ENCODE data around the gene CHCHD2. TPM values are rescaled to one million over a fixed set of nuclear protein-coding genes. Genes with fewer than 3 reads are reported as not detected.

The CHCHD2 gene
- total and polyA plus RNA-seq, 2 experiments from 2014 or later, result 0.94 TPM; not detected in 1

DNA sequence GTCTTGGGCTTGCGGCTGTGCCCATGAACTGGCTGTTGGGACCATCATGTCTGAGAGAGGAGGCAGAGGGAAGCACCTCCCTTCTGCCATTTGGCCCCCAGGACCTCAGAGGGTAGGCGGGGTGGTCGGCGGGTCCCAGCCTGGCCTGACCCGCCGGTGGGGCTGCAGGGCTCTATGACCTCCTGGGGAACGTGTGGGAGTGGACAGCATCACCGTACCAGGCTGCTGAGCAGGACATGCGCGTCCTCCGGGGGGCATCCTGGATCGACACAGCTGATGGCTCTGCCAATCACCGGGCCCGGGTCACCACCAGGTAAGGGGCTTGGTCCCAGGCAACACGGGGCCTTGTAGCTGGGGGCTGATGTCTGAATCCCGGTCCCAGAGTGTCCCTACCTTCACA is 28.1 kb downstream of the CHCHD2 start (continued):
- TF ChIP-seq, protein P1, sequence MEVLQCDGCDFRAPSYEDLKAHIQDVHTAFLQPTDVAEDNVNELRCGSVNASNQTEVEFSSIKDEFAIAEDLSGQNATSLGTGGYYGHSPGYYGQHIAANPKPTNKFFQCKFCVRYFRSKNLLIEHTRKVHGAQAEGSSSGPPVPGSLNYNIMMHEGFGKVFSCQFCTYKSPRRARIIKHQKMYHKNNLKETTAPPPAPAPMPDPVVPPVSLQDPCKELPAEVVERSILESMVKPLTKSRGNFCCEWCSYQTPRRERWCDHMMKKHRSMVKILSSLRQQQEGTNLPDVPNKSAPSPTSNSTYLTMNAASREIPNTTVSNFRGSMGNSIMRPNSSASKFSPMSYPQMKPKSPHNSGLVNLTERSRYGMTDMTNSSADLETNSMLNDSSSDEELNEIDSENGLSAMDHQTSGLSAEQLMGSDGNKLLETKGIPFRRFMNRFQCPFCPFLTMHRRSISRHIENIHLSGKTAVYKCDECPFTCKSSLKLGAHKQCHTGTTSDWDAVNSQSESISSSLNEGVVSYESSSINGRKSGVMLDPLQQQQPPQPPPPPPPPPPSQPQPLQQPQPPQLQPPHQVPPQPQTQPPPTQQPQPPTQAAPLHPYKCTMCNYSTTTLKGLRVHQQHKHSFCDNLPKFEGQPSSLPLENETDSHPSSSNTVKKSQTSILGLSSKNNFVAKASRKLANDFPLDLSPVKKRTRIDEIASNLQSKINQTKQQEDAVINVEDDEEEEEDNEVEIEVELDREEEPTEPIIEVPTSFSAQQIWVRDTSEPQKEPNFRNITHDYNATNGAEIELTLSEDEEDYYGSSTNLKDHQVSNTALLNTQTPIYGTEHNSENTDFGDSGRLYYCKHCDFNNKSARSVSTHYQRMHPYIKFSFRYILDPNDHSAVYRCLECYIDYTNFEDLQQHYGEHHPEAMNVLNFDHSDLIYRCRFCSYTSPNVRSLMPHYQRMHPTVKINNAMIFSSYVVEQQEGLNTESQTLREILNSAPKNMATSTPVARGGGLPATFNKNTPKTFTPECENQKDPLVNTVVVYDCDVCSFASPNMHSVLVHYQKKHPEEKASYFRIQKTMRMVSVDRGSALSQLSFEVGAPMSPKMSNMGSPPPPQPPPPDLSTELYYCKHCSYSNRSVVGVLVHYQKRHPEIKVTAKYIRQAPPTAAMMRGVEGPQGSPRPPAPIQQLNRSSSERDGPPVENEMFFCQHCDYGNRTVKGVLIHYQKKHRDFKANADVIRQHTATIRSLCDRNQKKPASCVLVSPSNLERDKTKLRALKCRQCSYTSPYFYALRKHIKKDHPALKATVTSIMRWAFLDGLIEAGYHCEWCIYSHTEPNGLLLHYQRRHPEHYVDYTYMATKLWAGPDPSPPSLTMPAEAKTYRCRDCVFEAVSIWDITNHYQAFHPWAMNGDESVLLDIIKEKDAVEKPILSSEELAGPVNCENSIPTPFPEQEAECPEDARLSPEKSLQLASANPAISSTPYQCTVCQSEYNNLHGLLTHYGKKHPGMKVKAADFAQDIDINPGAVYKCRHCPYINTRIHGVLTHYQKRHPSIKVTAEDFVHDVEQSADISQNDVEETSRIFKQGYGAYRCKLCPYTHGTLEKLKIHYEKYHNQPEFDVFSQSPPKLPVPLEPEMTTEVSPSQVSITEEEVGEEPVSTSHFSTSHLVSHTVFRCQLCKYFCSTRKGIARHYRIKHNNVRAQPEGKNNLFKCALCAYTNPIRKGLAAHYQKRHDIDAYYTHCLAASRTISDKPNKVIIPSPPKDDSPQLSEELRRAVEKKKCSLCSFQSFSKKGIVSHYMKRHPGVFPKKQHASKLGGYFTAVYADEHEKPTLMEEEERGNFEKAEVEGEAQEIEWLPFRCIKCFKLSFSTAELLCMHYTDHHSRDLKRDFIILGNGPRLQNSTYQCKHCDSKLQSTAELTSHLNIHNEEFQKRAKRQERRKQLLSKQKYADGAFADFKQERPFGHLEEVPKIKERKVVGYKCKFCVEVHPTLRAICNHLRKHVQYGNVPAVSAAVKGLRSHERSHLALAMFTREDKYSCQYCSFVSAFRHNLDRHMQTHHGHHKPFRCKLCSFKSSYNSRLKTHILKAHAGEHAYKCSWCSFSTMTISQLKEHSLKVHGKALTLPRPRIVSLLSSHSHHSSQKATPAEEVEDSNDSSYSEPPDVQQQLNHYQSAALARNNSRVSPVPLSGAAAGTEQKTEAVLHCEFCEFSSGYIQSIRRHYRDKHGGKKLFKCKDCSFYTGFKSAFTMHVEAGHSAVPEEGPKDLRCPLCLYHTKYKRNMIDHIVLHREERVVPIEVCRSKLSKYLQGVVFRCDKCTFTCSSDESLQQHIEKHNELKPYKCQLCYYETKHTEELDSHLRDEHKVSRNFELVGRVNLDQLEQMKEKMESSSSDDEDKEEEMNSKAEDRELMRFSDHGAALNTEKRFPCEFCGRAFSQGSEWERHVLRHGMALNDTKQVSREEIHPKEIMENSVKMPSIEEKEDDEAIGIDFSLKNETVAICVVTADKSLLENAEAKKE (CRISPR knock-in tag; IDR thresholded peaks at IDR 0.05), result no peak
- TF ChIP-seq CREB1 (CRISPR knock-in tag; IDR thresholded peaks at IDR 0.05; ENCODE audit: low read depth), result no peak
- no peak for TF ChIP-seq EZH2 (IDR thresholded peaks at IDR 0.05; ENCODE audit: low read depth, unreplicated experiment)
- no peak for TF ChIP-seq POLR2AphosphoS5 (IDR thresholded peaks at IDR 0.05; ENCODE audit: low read depth)
- TF ChIP-seq, protein P2, sequence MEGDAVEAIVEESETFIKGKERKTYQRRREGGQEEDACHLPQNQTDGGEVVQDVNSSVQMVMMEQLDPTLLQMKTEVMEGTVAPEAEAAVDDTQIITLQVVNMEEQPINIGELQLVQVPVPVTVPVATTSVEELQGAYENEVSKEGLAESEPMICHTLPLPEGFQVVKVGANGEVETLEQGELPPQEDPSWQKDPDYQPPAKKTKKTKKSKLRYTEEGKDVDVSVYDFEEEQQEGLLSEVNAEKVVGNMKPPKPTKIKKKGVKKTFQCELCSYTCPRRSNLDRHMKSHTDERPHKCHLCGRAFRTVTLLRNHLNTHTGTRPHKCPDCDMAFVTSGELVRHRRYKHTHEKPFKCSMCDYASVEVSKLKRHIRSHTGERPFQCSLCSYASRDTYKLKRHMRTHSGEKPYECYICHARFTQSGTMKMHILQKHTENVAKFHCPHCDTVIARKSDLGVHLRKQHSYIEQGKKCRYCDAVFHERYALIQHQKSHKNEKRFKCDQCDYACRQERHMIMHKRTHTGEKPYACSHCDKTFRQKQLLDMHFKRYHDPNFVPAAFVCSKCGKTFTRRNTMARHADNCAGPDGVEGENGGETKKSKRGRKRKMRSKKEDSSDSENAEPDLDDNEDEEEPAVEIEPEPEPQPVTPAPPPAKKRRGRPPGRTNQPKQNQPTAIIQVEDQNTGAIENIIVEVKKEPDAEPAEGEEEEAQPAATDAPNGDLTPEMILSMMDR (conservative IDR thresholded peaks at IDR 0.05; ENCODE audit: low read depth in 2 of 2), result no peak

DNA sequence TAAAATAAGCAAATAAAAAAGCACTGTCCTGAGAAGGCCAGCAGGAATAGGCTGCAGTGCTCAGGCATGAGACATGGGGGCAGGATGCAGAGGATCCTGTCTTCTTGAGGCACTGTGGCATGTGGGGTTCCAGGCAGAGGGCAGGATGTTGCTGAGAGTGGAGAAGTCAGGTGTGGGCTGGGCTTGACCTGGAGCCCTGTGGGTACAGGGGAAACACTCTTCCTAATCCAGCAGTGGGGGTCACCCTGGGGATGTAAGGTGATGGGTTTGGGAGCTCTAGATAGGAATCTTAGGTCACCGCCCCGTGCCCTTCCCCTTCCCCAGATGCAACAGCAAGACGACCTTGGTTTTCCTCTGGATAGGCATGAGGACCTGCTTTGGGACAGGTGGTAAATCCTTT is 28.6 kb downstream of the CHCHD2 start:
- H3K36me3 ChIP-seq (ENCODE audit: insufficient read depth), result no peaks in the 10 kb centered on the region; the same call in 1 of the 2 replicates
- ATAC-seq, result no peak
- peaks cover 11% of the 10 kb centered on the region for H3K27me3 Mint-ChIP-seq (ENCODE audit: insufficient read depth, low read depth, poor library complexity)
- H2AFZ ChIP-seq, result no peak overlapping the region
- no peak overlapping the region for H3K4me3 ChIP-seq
- H3K4me1 ChIP-seq (ENCODE audit: insufficient read depth), result no peaks in the 10 kb centered on the region
- no peaks in the 10 kb centered on the region for H3K27me3 ChIP-seq (ENCODE audit: insufficient read depth)
- H3K4me3 Mint-ChIP-seq, result no peak overlapping the region
- no peak overlapping the region for H3K27ac Mint-ChIP-seq
- H3K4me2 ChIP-seq, result no peak overlapping the region
- no peaks in the 10 kb centered on the region for H4K20me1 ChIP-seq (replicated peaks; ENCODE audit: insufficient read depth)
- no peaks in the 10 kb centered on the region for H3K79me2 ChIP-seq (replicated peaks; ENCODE audit: insufficient read depth)
- H3F3A ChIP-seq (replicated peaks; ENCODE audit: low read depth), result 0 out of 2 replicates have a peak, but pooled peaks cover 4% of the 10 kb centered on the region
- H3K36me3 Mint-ChIP-seq (ENCODE audit: low read depth), result peaks cover 28% of the 10 kb centered on the region
- H3K9me3 Mint-ChIP-seq, result peaks cover 3% of the 10 kb centered on the region; the same call in 1 of the 3 replicates
- H3K27ac ChIP-seq (ENCODE audit: low read depth), result no peak overlapping the region
- no peak for TF ChIP-seq EZH2phosphoT487 (IDR thresholded peaks at IDR 0.05; ENCODE audit: unreplicated experiment)
- TF ChIP-seq, protein P2 (conservative IDR thresholded peaks at IDR 0.05; ENCODE audit: low read depth in 2 of 2), result no peak
- no peak for TF ChIP-seq EZH2 (IDR thresholded peaks at IDR 0.05; ENCODE audit: low read depth, unreplicated experiment)
- TF ChIP-seq ZNF114 (CRISPR knock-in tag; IDR thresholded peaks at IDR 0.05), result no peak
- TF ChIP-seq, protein P3, sequence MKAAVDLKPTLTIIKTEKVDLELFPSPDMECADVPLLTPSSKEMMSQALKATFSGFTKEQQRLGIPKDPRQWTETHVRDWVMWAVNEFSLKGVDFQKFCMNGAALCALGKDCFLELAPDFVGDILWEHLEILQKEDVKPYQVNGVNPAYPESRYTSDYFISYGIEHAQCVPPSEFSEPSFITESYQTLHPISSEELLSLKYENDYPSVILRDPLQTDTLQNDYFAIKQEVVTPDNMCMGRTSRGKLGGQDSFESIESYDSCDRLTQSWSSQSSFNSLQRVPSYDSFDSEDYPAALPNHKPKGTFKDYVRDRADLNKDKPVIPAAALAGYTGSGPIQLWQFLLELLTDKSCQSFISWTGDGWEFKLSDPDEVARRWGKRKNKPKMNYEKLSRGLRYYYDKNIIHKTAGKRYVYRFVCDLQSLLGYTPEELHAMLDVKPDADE (IDR thresholded peaks at IDR 0.05), result no peak
- no peak for DNase-seq (ENCODE audit: low spot score)
- H3K4me1 Mint-ChIP-seq, result peaks cover 2% of the 10 kb centered on the region
- H3K9me2 ChIP-seq (ENCODE audit: insufficient read depth), result no peaks in the 10 kb centered on the region
